ENCODE data around the gene SDC4. TPM values are rescaled to one million over a fixed set of nuclear protein-coding genes. Genes with fewer than 3 reads are reported as not detected.
"Not testable (repeated sequence)": the region's sequence is repeated elsewhere in the genome, so short reads cannot be mapped to it uniquely, and the experiment has no call there.

SDC4 gene
- total RNA-seq, 2 experiments from 2014 or later = 28.1 to 28.3 TPM

DNA sequence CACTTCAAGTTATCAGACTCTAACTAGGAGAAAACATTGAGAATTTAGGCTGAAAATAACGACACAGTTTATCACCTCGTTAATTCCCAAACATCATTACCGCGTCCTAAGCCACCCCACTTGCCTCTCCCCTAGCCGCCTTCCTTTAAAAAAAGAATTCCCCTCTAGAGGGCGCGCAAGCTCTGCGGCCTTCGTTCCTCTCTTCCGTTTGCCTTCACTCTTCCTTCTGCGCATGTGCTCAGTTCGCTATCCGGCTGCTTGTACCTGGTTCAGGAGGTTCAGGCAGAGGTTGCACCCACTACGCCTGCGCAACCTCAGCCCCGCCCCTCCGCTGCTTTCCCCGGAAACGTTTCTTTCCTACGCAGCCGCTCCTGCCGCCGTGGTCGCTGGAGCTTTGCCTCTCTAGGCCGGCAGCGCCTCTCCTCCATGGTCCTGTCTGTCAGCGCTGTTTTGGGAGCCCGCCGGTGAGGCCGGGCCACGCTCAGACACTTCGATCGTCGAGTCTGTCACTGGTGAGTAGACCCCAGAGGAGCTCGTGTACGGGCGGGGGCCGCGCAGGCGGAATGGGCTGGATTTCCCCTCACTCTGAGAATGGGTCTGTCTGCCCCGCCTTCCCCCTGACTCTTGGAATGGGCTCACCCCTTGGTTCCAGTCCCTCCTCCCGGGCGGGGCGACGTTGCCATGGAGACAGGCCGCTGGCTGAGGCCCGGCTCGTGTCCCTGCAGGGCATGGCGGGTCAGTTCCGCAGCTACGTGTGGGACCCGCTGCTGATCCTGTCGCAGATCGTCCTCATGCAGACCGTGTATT, 14.8 kb upstream of the SDC4 start, which contains the start of gene SYS1:
Gene SYS1 (plus strand): TSS at position 353 of the 807 bp plus-strand sequence. CDS start 376 bp downstream, at position 729.
- POLR2A ChIA-PET = interaction anchor here (0.6 to 7.3 kb wide), 19 partner anchors 9 to 643 kb away, joined by 3 to 63 read pairs (median 4); partner anchors contain the start of genes DNTTIP1, PCIF1, PIGT and SDC4
- peaks cover 65% of the 10 kb centered on the region for H3K4me1 Mint-ChIP-seq

DNA sequence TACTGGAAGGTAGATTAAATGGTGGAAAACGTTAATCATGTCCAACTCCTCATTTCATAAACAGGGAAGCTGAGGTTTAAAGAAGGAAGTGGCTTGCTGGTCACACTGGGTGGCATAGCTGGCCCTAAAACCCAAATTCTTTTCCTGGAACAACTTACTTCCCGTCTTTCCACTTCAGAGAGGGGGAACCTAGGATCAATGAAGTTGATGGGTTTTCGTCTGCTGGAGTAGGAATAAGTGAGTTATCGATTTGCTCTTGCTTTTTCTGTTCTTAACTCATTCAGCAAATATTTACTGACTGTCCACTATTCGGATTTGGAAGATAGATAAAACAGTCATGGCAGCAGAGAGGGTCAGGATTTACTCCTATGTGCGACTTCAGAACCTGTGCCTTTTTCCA, 13.6 kb upstream of the SDC4 start:
- H3K36me3 Mint-ChIP-seq (ENCODE audit: low read depth) = peaks cover 19% of the 10 kb centered on the region
- DNase-seq = no peak
- no peaks in the 10 kb centered on the region for H3K9me3 Mint-ChIP-seq
- CTCF ChIA-PET = interaction anchor here (1.1 to 8.2 kb wide), 13 partner anchors 9 to 91 kb away, joined by 3 to 156 read pairs (median 11); no protein-coding TSS in a partner anchor
- POLR2A ChIA-PET = interaction anchor here (1.1 to 7.3 kb wide), 6 partner anchors 11 to 573 kb away, joined by 3 to 63 read pairs (median 14); partner anchors contain the start of genes PCIF1, PIGT and SDC4
- H3K4me1 Mint-ChIP-seq = peaks cover 64% of the 10 kb centered on the region
- no peaks in the 10 kb centered on the region for H3K27me3 Mint-ChIP-seq
- H3K4me3 Mint-ChIP-seq = no peak overlapping the region
- H3K27ac Mint-ChIP-seq = no peak overlapping the region

More for the DNA sequence above, 14.8 kb upstream of the SDC4 start, which contains the start of gene SYS1:
- Mint-ChIP-seq H3K27me3 (no peaks in the 10 kb centered on the region), H3K9me3 (no peaks in the 10 kb centered on the region), H3K27ac (peak within 1 kb of the TSS; percentile 91), H3K4me3 (peak within 1 kb of the TSS; percentile 92), H3K36me3 (ENCODE audit: low read depth) (peaks cover 29% of the 10 kb centered on the region)
- DNase-seq = peak; percentile 98
- CTCF ChIA-PET = interaction anchor here (0.6 to 8.2 kb wide), 36 partner anchors 9 to 985 kb away, joined by 3 to 156 read pairs (median 5); partner anchors contain the start of genes DBNDD2 and PIGT

- Mint-ChIP-seq H3K4me1 (peaks cover 70% of the 10 kb centered on the region), H3K36me3 (ENCODE audit: low read depth) (peaks cover 5% of the 10 kb centered on the region), H3K9me3 (no peaks in the 10 kb centered on the region), H3K4me3 (no peak overlapping the region), H3K27ac (no peak overlapping the region), H3K27me3 (no peaks in the 10 kb centered on the region)
- DNase-seq = no peak
- CTCF ChIA-PET = interaction anchor here (0.6 to 8.2 kb wide), 8 partner anchors 14 to 595 kb away, joined by 3 to 156 read pairs (median 5); no protein-coding TSS in a partner anchor
- POLR2A ChIA-PET = interaction anchor here (0.8 to 7.3 kb wide), 4 partner anchors 11 to 85 kb away, joined by 3 to 63 read pairs (median 4); partner anchors contain the start of gene SDC4
Measured at GRCh38 chr20:45359406-45360148, 11.4 kb upstream of the SDC4 start.

DNA sequence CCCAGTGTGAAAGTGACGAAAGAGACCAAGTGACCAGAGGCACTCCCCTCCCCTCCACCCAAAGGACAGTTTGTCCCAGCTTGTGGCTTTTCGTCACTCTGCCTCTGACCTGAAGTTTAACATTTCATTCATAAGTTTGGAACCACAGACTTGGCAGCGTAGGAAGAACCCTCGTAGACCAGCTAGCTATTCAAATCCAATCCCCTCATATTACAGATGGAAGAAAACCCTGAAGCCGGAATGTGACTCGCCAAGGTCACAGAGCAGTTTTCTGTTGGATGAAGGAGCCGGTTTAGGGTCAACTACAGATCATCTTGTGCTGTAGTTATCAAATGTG, 10.8 kb upstream of the SDC4 start:
- no peak overlapping the region for H3K4me3 Mint-ChIP-seq
- no peak overlapping the region for H3K27ac Mint-ChIP-seq
- no peaks in the 10 kb centered on the region for H3K27me3 Mint-ChIP-seq
- ChIA-PET CTCF (interaction anchor here (0.6 to 8.2 kb wide), 7 partner anchors 14 to 595 kb away, joined by 3 to 156 read pairs (median 5); no protein-coding TSS in a partner anchor), POLR2A (interaction anchor here (0.6 to 7.3 kb wide), 5 partner anchors 11 to 86 kb away, joined by 3 to 63 read pairs (median 3); partner anchors contain the start of gene SDC4)
- no peaks in the 10 kb centered on the region for H3K9me3 Mint-ChIP-seq
- H3K4me1 Mint-ChIP-seq = peaks cover 73% of the 10 kb centered on the region
- peaks cover 4% of the 10 kb centered on the region for H3K36me3 Mint-ChIP-seq (ENCODE audit: low read depth)
- no peak for DNase-seq

GRCh38 chr20:45358282-45359068, 10.3 kb upstream of the SDC4 start:
- no peak overlapping the region for H3K27ac Mint-ChIP-seq
- POLR2A ChIA-PET = interaction anchor here (0.6 to 7.3 kb wide), 4 partner anchors 10 to 79 kb away, joined by 3 to 63 read pairs (median 14); partner anchors contain the start of gene SDC4
- peaks cover 73% of the 10 kb centered on the region for H3K4me1 Mint-ChIP-seq

DNA sequence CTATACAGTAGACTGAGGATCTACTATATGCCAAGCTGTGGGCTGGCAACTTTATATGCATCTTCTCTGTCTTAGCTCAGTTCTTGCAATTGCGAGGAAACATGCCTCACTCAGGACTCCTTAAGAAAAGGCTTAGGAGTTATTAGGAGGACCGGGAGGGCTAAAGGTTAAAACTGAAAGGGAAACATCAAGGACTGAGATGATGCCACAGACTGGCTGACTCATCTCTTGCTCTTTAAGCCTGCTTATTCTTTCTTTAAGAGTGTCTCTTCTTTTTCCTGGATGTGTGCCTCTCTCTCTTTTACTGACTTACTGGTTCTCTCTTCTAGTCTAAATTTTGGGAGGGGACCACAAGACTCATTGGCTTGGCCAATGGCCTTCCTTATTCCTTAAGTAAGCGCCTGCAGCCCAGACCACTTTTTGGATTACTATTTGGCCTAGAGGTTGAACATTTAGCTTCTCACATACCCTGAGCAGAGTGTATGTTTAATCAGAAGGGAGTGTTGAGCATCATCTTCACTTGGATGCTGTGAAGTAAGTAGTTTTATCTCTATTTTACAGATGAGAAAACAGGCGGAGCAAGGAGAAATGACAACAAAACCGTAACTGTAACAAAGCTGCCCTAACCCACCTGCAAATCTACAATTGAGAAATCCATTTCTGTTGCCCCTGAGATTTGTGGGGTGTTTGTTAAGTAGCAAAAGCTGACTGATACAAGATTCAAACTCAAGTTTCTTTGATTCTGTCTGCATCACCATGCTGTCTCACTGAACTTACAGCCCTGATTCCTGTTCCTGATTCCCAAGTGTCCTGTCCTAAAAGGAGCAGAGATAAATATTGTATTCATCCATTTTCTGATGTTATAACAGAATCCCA, 7.2 kb upstream of the SDC4 start:
- peak overlapping the region; percentile 38 for H3K4me3 Mint-ChIP-seq
- peaks cover 64% of the 10 kb centered on the region for H3K4me1 Mint-ChIP-seq
- ChIA-PET POLR2A (interaction anchor here (0.6 to 1.6 kb wide), 5 partner anchors 9 to 1197 kb away, joined by 3 to 7 read pairs (median 4); no protein-coding TSS in a partner anchor), CTCF (interaction anchor here (0.8 to 3.7 kb wide), 10 partner anchors 8 to 415 kb away, joined by 3 to 19 read pairs (median 4); partner anchors contain the start of gene SYS1)
- H3K27me3 Mint-ChIP-seq = no peaks in the 10 kb centered on the region
- DNase-seq = peak; percentile 35
- no peaks in the 10 kb centered on the region for H3K9me3 Mint-ChIP-seq
- H3K27ac Mint-ChIP-seq = peak overlapping the region; percentile 91
- no peaks in the 10 kb centered on the region for H3K36me3 Mint-ChIP-seq (ENCODE audit: low read depth)

More at GRCh38 chr20:45358282-45359068, 10.3 kb upstream of the SDC4 start:
- Mint-ChIP-seq H3K27me3 (no peaks in the 10 kb centered on the region), H3K4me3 (no peak overlapping the region), H3K36me3 (ENCODE audit: low read depth) (no peaks in the 10 kb centered on the region), H3K9me3 (no peaks in the 10 kb centered on the region)
- DNase-seq = no peak
- CTCF ChIA-PET = interaction anchor here (1.0 to 8.2 kb wide), 7 partner anchors 15 to 412 kb away, joined by 3 to 156 read pairs (median 7); no protein-coding TSS in a partner anchor

GRCh38 chr20:45354423-45355208, 6.4 kb upstream of the SDC4 start:
- H3K4me3 Mint-ChIP-seq = peak overlapping the region; percentile 46
- H3K9me3 Mint-ChIP-seq = no peaks in the 10 kb centered on the region
- no peaks in the 10 kb centered on the region for H3K36me3 Mint-ChIP-seq (ENCODE audit: low read depth)
- ChIA-PET CTCF (interaction anchor here (0.5 to 3.7 kb wide), 11 partner anchors 7 to 545 kb away, joined by 3 to 19 read pairs (median 4); partner anchors contain the start of gene SYS1), POLR2A (interaction anchor here (0.6 to 1.6 kb wide), 6 partner anchors 8 to 1197 kb away, joined by 3 to 7 read pairs (median 4); partner anchors contain the start of gene SYS1)
- peak overlapping the region; percentile 91 for H3K27ac Mint-ChIP-seq
- peaks cover 67% of the 10 kb centered on the region for H3K4me1 Mint-ChIP-seq
- H3K27me3 Mint-ChIP-seq = no peaks in the 10 kb centered on the region
- DNase-seq = no peak

GRCh38 chr20:45353746-45354145, 5.5 kb upstream of the SDC4 start:
- Mint-ChIP-seq H3K4me3 (no peak overlapping the region), H3K27me3 (no peaks in the 10 kb centered on the region), H3K27ac (no peak overlapping the region), H3K9me3 (no peaks in the 10 kb centered on the region), H3K4me1 (peaks cover 60% of the 10 kb centered on the region), H3K36me3 (ENCODE audit: low read depth) (no peaks in the 10 kb centered on the region)
- DNase-seq = no peak
- ChIA-PET CTCF (interaction anchor here (0.9 to 2.8 kb wide), 3 partner anchors 9 to 83 kb away, joined by 3 to 11 read pairs (median 9); partner anchors contain the start of gene SYS1), POLR2A (interaction anchor here (0.7 to 1.2 kb wide), 3 partner anchors 9 to 83 kb away, joined by 3 read pairs; partner anchors contain the start of gene SYS1)

- POLR2A ChIA-PET = interaction anchor here (0.7 to 1.1 kb wide), 2 partner anchors 17 to 84 kb away, joined by 3 read pairs; no protein-coding TSS in a partner anchor
- H3K27me3 Mint-ChIP-seq = no peaks in the 10 kb centered on the region
- no peak overlapping the region for H3K4me3 Mint-ChIP-seq
- H3K27ac Mint-ChIP-seq = no peak overlapping the region
- H3K4me1 Mint-ChIP-seq = peaks cover 54% of the 10 kb centered on the region
- no peak for DNase-seq
- CTCF ChIA-PET = interaction anchor here (1.0 to 2.8 kb wide), 7 partner anchors 8 to 101 kb away, joined by 4 to 11 read pairs (median 6); partner anchors contain the start of gene SYS1
- H3K36me3 Mint-ChIP-seq (ENCODE audit: low read depth) = no peaks in the 10 kb centered on the region
- no peaks in the 10 kb centered on the region for H3K9me3 Mint-ChIP-seq
Measured at GRCh38 chr20:45352729-45353128, 4.5 kb upstream of the SDC4 start.

DNA sequence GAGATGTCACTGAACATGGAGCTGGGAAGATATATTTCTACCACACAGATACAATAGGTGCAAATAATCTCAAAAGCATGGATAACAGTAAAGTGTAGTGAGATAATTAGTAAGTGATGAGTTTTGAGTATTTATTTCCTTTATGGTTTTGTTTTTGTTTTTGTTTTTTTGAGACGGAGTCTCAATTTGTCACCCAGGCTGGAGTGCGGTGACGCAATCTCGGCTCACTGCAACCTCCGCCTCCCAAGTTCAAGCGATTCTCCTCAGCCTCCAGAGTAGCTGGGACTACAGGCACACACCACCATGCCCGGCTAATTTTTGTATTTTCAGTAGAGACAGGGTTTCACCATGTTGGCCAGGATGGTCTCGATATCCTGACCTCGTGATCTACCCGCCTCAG, 2.6 kb upstream of the SDC4 start:
- peaks cover 54% of the 10 kb centered on the region for H3K4me1 Mint-ChIP-seq

More for the DNA sequence above, 2.6 kb upstream of the SDC4 start:
- not testable (repeated sequence) for H3K36me3 Mint-ChIP-seq (ENCODE audit: low read depth); DNase-seq; H3K9me3 Mint-ChIP-seq; H3K4me3 Mint-ChIP-seq; H3K27ac Mint-ChIP-seq; H3K27me3 Mint-ChIP-seq
- ChIA-PET CTCF (interaction anchor here (1.0 to 1.5 kb wide), 5 partner anchors 10 to 86 kb away, joined by 3 to 11 read pairs (median 4); partner anchors contain the start of gene SYS1), POLR2A (interaction anchor here (0.6 to 1.3 kb wide), 2 partner anchors 12 to 31 kb away, joined by 3 to 4 read pairs; partner anchors contain the start of gene SYS1)
